GM12865 (cell line): ENCODE data around the gene NOX5.

Experiments
- DNase-seq: peaks from one replicate; pipeline ENCODE4 v3.0.0; 2010; ENCODE audit warnings: low read depth
- H3K4me3 ChIP-seq: 2 replicates; pipeline ENCODE4 v1.5.1; 2011; ENCODE audit warnings: mild to moderate bottlenecking, low read depth, low read length, control low read depth
- TF ChIP-seq, protein P1 (sequence below): IDR thresholded peaks from 2 replicates; pipeline ENCODE4 v1.5.1; 2011; ENCODE audit warnings: low read length, control low read depth, low read depth, inconsistent platforms; ENCODE audit not compliant: insufficient read depth; ENCODE audit errors: missing control alignments

NOX5 gene

DNA sequence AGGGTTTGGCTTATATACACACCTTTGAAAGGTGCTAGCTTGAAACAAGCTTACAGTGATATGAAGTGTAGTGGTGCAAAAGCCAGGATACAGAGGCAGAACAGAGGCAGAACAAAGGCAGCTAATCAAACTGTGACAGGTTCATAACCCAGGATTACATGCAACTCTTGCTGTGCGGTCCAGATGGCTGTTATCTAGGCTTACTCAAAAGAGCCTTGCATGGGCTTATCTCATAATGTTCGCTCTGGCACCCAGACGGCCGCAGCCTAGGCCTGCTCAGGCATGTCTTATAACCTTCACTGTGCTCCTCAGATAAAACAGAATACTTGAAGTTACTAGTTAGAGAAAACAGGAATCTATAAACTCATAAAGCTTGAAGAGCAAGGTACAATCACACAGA, 22.8 kb upstream of the NOX5 start:
- TF ChIP-seq, protein P1, sequence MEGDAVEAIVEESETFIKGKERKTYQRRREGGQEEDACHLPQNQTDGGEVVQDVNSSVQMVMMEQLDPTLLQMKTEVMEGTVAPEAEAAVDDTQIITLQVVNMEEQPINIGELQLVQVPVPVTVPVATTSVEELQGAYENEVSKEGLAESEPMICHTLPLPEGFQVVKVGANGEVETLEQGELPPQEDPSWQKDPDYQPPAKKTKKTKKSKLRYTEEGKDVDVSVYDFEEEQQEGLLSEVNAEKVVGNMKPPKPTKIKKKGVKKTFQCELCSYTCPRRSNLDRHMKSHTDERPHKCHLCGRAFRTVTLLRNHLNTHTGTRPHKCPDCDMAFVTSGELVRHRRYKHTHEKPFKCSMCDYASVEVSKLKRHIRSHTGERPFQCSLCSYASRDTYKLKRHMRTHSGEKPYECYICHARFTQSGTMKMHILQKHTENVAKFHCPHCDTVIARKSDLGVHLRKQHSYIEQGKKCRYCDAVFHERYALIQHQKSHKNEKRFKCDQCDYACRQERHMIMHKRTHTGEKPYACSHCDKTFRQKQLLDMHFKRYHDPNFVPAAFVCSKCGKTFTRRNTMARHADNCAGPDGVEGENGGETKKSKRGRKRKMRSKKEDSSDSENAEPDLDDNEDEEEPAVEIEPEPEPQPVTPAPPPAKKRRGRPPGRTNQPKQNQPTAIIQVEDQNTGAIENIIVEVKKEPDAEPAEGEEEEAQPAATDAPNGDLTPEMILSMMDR, result no peak
- H3K4me3 ChIP-seq, result no peak overlapping the region
- DNase-seq, result no peak

DNA sequence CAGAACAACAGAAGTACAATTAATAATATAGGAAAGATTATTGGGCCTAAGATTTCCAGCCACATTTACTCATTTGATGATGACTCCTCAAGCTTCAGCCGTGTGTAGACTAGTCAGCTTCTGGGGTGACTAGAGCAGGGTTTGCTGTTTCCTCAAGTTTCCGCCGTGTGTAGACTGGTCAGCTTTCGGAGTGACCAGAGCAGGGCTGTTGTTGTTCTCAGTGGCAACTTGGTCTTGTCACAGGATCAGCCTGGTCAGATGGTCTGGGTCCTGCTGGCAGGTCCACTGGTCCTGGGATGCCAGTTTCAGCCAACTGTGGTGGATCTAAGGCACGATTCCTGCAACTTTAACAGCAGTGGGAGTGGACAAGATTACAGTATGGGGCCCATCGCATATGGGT, 21.8 kb upstream of the NOX5 start:
- TF ChIP-seq, protein P1, result no peak
- no peak for DNase-seq
- no peak overlapping the region for H3K4me3 ChIP-seq

DNA sequence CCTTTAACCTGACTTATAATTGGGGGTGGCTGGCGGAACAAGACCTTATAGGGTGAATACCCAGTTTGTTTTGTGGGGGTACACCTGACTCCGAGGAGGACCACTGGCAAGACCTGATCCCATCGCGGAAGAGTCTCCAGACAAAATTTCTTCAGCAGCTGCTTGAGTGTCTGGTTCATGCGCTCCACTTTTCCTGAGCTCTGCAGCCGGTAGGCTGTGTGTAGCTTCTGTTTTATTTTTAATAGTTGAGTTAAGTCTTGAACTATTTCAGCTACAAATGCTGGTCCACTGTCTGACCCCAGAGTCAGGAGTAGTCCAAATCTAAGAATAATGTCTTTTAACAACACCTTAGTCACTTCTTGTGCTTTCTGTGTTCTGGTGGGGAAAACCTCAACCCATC, 21.2 kb upstream of the NOX5 start:
- H3K4me3 ChIP-seq, result no peak overlapping the region
- TF ChIP-seq, protein P1, result no peak

DNA sequence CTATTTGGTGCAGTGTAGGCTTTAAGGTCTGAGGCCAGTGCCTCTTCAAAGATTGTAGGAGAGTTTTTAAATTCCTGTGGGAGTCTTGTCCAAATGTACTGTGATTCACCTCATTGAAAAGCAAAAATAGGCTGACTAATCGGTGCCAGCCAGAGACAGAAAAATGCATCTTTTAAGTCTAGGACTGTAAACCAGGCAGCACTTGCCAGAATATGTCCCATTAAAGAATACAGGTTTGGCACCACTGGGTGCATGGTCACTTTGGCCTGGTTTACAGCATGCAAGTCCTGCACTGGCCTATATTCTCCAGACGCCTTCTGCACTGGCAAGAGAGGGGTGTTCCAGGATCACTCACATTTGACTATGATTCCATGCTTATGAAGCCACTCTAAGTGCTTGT, 20.3 kb upstream of the NOX5 start:
- no peak for DNase-seq
- TF ChIP-seq, protein P1, result no peak
- H3K4me3 ChIP-seq, result no peak overlapping the region

More for the DNA sequence above, 21.2 kb upstream of the NOX5 start:
- no peak for DNase-seq

DNA sequence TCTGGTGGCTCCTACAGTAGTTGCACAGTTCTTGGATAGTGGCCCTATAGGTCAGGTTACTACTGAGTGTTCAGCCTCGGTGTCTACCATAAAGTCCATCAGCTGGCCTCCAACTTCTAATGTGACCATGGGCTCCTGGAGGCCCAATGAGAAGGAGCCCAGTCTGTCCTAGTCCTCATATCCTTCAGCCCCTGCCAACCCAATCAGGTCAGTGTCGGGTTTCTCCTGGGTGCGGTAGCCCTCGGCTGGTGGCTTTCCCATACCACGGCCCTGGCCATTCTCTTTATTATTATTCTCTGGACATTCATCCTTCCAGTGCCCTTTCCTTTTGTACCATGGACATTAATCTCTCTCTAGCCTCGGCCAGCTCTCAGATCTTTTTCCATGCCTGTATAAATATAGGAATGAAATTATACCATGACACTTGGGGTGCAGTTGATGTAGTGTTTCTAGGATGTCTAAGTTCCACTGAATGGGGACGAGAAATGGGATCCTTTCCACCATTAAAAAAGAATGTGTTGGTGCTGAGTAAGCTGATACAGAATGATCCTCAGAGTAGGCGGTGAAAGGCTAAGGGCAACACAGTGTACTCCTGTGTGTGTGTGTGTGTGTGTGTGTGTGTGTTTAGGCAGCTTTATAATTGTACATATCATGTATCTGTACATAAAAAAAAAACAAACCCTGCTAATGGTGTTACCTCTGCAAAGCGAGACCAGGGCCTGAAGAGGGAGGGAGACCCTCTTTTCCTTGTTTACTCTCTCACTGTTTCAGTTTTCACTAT, 19.3 kb upstream of the NOX5 start:
- no peak for DNase-seq
- TF ChIP-seq, protein P1, result no peak
- H3K4me3 ChIP-seq, result no peak overlapping the region

DNA sequence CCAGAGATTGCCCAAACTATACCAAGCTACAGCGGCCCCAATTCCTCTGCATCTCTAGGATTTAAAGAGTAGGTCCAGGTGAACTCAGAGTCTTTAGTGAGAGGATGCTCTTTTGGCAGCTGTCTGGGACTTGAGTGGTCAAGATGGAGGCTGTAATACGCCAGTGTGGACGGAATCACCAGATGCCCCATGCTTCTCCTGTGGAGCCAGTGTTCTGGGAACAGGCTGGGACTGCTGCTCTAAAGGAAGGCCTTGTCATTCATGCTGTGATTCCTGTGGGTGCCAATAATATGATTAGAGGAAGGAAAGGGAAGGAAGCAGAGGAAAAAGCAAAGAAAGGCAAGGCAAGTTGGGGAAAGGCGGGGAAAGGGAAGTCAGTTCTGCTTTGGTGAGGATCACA, 17.4 kb upstream of the NOX5 start:
- no peak overlapping the region for H3K4me3 ChIP-seq
- DNase-seq, result no peak
- TF ChIP-seq, protein P1, result no peak
